ENCODE data around the gene EIF2D. TPM values are rescaled to one million over a fixed set of nuclear protein-coding genes. Genes with fewer than 3 reads are reported as not detected.

The EIF2D gene
- total RNA-seq, 1 experiment from 2014 or later, result 110 TPM

DNA sequence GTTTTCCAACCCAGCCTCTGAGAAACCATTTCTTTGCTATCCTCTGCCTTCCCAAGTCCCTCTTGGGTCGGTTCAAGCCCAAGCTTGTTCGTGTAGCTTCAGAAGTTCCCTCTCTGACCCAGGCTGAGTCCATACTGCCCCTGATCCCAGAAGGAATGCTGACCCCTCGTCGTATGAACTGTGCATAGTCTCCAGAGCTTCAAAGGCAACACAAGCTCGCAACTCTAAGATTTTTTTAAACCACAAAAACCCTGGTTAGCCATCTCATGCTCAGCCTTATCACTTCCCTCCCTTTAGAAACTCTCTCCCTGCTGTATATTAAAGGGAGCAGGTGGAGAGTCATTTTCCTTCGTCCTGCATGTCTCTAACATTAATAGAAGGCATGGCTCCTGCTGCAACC lies 23.8 kb downstream of the EIF2D start:
- H3K36me3 Mint-ChIP-seq (ENCODE audit: insufficient read depth, unreplicated experiment), result peaks cover 59% of the 10 kb centered on the region
- CTCF ChIA-PET, result interaction anchor here (0.6 to 22.6 kb wide), 17 partner anchors 8 to 393 kb away, joined by 3 to 851 read pairs (median 5); partner anchors contain the start of genes EIF2D and RASSF5
- no peak for DNase-seq (ENCODE audit: unreplicated experiment)
- peaks cover 35% of the 10 kb centered on the region for H3K4me1 Mint-ChIP-seq (ENCODE audit: insufficient read depth, unreplicated experiment)
- BruUV-seq (replicated peaks), result no TSS peak
- H3K4me3 Mint-ChIP-seq (ENCODE audit: unreplicated experiment), result no peak overlapping the region
- TF ChIP-seq, protein P1, sequence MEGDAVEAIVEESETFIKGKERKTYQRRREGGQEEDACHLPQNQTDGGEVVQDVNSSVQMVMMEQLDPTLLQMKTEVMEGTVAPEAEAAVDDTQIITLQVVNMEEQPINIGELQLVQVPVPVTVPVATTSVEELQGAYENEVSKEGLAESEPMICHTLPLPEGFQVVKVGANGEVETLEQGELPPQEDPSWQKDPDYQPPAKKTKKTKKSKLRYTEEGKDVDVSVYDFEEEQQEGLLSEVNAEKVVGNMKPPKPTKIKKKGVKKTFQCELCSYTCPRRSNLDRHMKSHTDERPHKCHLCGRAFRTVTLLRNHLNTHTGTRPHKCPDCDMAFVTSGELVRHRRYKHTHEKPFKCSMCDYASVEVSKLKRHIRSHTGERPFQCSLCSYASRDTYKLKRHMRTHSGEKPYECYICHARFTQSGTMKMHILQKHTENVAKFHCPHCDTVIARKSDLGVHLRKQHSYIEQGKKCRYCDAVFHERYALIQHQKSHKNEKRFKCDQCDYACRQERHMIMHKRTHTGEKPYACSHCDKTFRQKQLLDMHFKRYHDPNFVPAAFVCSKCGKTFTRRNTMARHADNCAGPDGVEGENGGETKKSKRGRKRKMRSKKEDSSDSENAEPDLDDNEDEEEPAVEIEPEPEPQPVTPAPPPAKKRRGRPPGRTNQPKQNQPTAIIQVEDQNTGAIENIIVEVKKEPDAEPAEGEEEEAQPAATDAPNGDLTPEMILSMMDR (IDR thresholded peaks at IDR 0.05; ENCODE audit: unreplicated experiment), result no peak
- H3K9me3 Mint-ChIP-seq (ENCODE audit: unreplicated experiment), result no peaks in the 10 kb centered on the region
- no peaks in the 10 kb centered on the region for H3K27me3 Mint-ChIP-seq (ENCODE audit: insufficient read depth, unreplicated experiment)
- peak overlapping the region; percentile 66 for H3K27ac Mint-ChIP-seq (ENCODE audit: low read depth, unreplicated experiment)
- intact Hi-C loops (cut with micrococcal nuclease), result no loop called here
- POLR2A ChIA-PET, result interaction anchor here (0.6 to 1.1 kb wide), 5 partner anchors 11 to 106 kb away, joined by 3 to 5 read pairs (median 3); partner anchors contain the start of gene DYRK3

DNA sequence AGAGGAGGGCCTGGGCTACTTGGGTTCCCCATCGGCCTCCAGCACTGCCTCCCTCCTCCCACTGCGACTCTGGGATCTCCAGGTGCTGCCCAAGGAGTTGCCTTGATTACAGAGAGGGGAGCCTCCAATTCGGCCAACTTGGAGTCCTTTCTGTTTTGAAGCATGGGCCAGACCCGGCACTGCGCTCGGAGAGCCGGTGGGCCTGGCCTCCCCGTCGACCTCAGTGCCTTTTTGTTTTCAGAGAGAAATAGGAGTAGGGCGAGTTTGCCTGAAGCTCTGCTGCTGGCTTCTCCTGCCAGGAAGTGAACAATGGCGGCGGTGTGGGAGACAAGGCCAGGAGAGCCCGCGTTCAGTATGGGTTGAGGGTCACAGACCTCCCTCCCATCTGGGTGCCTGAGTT lies 24.4 kb downstream of the EIF2D start:
- BruUV-seq (replicated peaks), result no TSS peak
- Mint-ChIP-seq H3K4me1 (ENCODE audit: insufficient read depth, unreplicated experiment) (peaks cover 37% of the 10 kb centered on the region), H3K4me3 (ENCODE audit: unreplicated experiment) (no peak overlapping the region), H3K27me3 (ENCODE audit: insufficient read depth, unreplicated experiment) (no peaks in the 10 kb centered on the region), H3K36me3 (ENCODE audit: insufficient read depth, unreplicated experiment) (peaks cover 53% of the 10 kb centered on the region), H3K9me3 (ENCODE audit: unreplicated experiment) (no peaks in the 10 kb centered on the region), H3K27ac (ENCODE audit: low read depth, unreplicated experiment) (no peak overlapping the region)
- ChIA-PET CTCF (interaction anchor here (0.6 to 22.6 kb wide), 16 partner anchors 8 to 394 kb away, joined by 3 to 851 read pairs (median 5); partner anchors contain the start of genes EIF2D and RASSF5), POLR2A (interaction anchor here (0.6 to 1.1 kb wide), 3 partner anchors 11 to 105 kb away, joined by 3 to 5 read pairs (median 3); partner anchors contain the start of gene DYRK3)
- TF ChIP-seq, protein P1 (IDR thresholded peaks at IDR 0.05; ENCODE audit: unreplicated experiment), result no peak
- intact Hi-C loops (cut with micrococcal nuclease), result no loop called here
- no peak for DNase-seq (ENCODE audit: unreplicated experiment)

- DNase-seq (ENCODE audit: unreplicated experiment), result no peak
- intact Hi-C loops (cut with micrococcal nuclease), result no loop called here
- ChIA-PET CTCF (interaction anchor here (0.6 to 22.6 kb wide), 23 partner anchors 9 to 395 kb away, joined by 3 to 851 read pairs (median 5); partner anchors contain the start of genes IKBKE and RASSF5), POLR2A (interaction anchor here (0.9 to 3.9 kb wide), 3 partner anchors 7 to 116 kb away, joined by 3 to 25 read pairs (median 4); partner anchors contain the start of gene IKBKE)
- peaks cover 37% of the 10 kb centered on the region for H3K4me1 Mint-ChIP-seq (ENCODE audit: insufficient read depth, unreplicated experiment)
- no peak overlapping the region for H3K4me3 Mint-ChIP-seq (ENCODE audit: unreplicated experiment)
- H3K36me3 Mint-ChIP-seq (ENCODE audit: insufficient read depth, unreplicated experiment), result peaks cover 41% of the 10 kb centered on the region
- no peaks in the 10 kb centered on the region for H3K27me3 Mint-ChIP-seq (ENCODE audit: insufficient read depth, unreplicated experiment)
- H3K27ac Mint-ChIP-seq (ENCODE audit: low read depth, unreplicated experiment), result no peak overlapping the region
- H3K9me3 Mint-ChIP-seq (ENCODE audit: unreplicated experiment), result no peaks in the 10 kb centered on the region
- TF ChIP-seq, protein P1 (IDR thresholded peaks at IDR 0.05; ENCODE audit: unreplicated experiment), result no peak
- BruUV-seq (replicated peaks), result no TSS peak
These were observed 25.5 kb downstream of the EIF2D start for GRCh38 chr1:206586501-206587445.

- TF ChIP-seq, protein P1 (IDR thresholded peaks at IDR 0.05; ENCODE audit: unreplicated experiment), result no peak
- no peak overlapping the region for H3K27ac Mint-ChIP-seq (ENCODE audit: low read depth, unreplicated experiment)
- peaks cover 27% of the 10 kb centered on the region for H3K36me3 Mint-ChIP-seq (ENCODE audit: insufficient read depth, unreplicated experiment)
- H3K9me3 Mint-ChIP-seq (ENCODE audit: unreplicated experiment), result no peaks in the 10 kb centered on the region
- H3K27me3 Mint-ChIP-seq (ENCODE audit: insufficient read depth, unreplicated experiment), result no peaks in the 10 kb centered on the region
- ChIA-PET POLR2A (interaction anchor here (0.6 to 3.9 kb wide), 8 partner anchors 13 to 398 kb away, joined by 3 to 25 read pairs (median 4); partner anchors contain the start of gene IKBKE), CTCF (interaction anchor here (0.6 to 22.6 kb wide), 48 partner anchors 9 to 586 kb away, joined by 3 to 851 read pairs (median 6); partner anchors contain the start of genes EIF2D, FCAMR, IKBKE and IL10)
- peaks cover 27% of the 10 kb centered on the region for H3K4me1 Mint-ChIP-seq (ENCODE audit: insufficient read depth, unreplicated experiment)
- no TSS peak for BruUV-seq (replicated peaks)
- intact Hi-C loops (cut with micrococcal nuclease), result no loop called here
- no peak for DNase-seq (ENCODE audit: unreplicated experiment)
- no peak overlapping the region for H3K4me3 Mint-ChIP-seq (ENCODE audit: unreplicated experiment)
These were observed 27.6 kb downstream of the EIF2D start for GRCh38 chr1:206584683-206585082.
